BJ (cell line): ENCODE data around the gene CDC14A. TPM values are rescaled to one million over a fixed set of nuclear protein-coding genes. Genes with fewer than 3 reads are reported as not detected.

Experiments
- CTCF ChIA-PET: fragments of 350-600 bp; formaldehyde crosslinking; extraction: SDS; loops from one replicate; lab custom pipeline; 2021; ENCODE audit warnings: antibody characterized with exemption, inconsistent platforms; lab: Yijun Ruan, JAX
- POLR2A ChIA-PET: fragments of 300-600 bp; sonication (Branson Sonifier 250); formaldehyde crosslinking; extraction: SDS; loops from one replicate; lab custom pipeline; 2021; ENCODE audit warnings: antibody characterized with exemption; lab: Charles Lee
- DNase-seq: peaks from one replicate; pipeline ENCODE4 v3.0.0-alpha.2; 2011; ENCODE audit warnings: low read depth
- H3K27me3 ChIP-seq: 2 replicates; pipeline ENCODE4 v1.6.0; 2011; ENCODE audit warnings: low read length; ENCODE audit not compliant: control insufficient read depth, insufficient read depth
- H3K36me3 ChIP-seq: 2 replicates; pipeline ENCODE4 v1.5.1; 2011; ENCODE audit warnings: low read length; ENCODE audit not compliant: control insufficient read depth, insufficient read depth
- H3K4me3 ChIP-seq: 2 replicates; pipeline ENCODE4 v1.5.1; 2011; ENCODE audit warnings: low read depth, mild to moderate bottlenecking, control low read depth, low read length
- polyA plus RNA-seq: library from polyadenylated mRNA; depleted of rRNA; stranded (reverse); fragments of >200 nt; gene quantifications from 2 replicates; pipeline ENCODE4 v1.2.3, GENCODE V29; 2011
- TF ChIP-seq, protein P1 (sequence below): IDR thresholded peaks from 2 replicates; pipeline ENCODE4 v1.5.1; 2011; ENCODE audit warnings: low read depth, mild to moderate bottlenecking, control low read depth, inconsistent platforms, low read length, moderate library complexity; ENCODE audit not compliant: insufficient read depth

Gene CDC14A
- polyA plus RNA-seq, 1 experiment: 1.6 TPM

DNA sequence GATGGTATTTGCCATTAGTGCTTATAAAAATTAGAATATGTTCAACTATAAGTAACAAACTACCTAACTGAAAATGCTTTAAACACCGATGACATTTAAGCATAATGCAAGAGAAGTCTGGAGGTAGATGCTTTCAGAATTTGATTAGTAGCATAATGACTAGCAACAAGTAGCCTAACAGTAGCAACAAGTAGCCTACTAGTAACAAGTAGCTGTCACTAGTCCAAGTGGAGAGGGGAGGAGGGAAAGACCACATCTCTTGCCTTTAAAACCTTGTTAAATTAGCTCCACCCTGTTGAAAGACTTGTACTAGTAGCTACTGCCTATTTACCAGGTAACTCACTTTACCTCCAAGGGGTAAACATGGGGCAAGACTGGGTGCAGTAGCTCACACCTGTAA is 193.5 kb downstream of the CDC14A start:
- H3K27me3 ChIP-seq: peaks cover 1% of the 10 kb centered on the region; the same call in 1 of the 2 replicates
- TF ChIP-seq, protein P1, sequence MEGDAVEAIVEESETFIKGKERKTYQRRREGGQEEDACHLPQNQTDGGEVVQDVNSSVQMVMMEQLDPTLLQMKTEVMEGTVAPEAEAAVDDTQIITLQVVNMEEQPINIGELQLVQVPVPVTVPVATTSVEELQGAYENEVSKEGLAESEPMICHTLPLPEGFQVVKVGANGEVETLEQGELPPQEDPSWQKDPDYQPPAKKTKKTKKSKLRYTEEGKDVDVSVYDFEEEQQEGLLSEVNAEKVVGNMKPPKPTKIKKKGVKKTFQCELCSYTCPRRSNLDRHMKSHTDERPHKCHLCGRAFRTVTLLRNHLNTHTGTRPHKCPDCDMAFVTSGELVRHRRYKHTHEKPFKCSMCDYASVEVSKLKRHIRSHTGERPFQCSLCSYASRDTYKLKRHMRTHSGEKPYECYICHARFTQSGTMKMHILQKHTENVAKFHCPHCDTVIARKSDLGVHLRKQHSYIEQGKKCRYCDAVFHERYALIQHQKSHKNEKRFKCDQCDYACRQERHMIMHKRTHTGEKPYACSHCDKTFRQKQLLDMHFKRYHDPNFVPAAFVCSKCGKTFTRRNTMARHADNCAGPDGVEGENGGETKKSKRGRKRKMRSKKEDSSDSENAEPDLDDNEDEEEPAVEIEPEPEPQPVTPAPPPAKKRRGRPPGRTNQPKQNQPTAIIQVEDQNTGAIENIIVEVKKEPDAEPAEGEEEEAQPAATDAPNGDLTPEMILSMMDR: no peak
- DNase-seq: no peak
- H3K4me3 ChIP-seq: no peak overlapping the region
- ChIA-PET POLR2A (no interaction called here), CTCF (interaction anchor here (1.1 kb wide), 1 partner anchor 323 kb away, joined by 3 read pairs; no protein-coding TSS in a partner anchor)
- no peaks in the 10 kb centered on the region for H3K36me3 ChIP-seq

DNA sequence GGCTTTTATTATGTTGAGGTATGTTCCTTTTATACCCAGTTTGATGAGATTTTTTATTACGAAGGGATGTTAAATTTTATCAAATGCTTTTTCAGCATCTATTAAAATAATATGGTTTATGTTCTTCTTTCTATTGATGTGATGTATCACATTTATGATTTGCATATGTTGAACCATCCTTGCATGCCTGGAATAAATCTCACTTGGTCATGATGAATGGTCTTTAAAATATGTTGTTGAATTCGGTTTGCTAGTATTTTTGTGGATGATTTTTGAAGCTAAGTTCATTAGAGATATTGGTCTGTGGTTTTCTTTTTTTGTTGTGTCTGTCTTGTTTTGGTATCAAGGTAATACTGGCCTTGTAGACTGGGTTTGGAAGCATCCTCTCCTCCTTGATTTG is 199.7 kb downstream of the CDC14A start:
- Histone ChIP-seq H3K4me3 (no peak overlapping the region), H3K27me3 (no peaks in the 10 kb centered on the region; the same call in 1 of the 2 replicates), H3K36me3 (no peaks in the 10 kb centered on the region)
- no peak for DNase-seq
- ChIA-PET CTCF (no interaction called here), POLR2A (no interaction called here)
- TF ChIP-seq, protein P1: no peak

DNA sequence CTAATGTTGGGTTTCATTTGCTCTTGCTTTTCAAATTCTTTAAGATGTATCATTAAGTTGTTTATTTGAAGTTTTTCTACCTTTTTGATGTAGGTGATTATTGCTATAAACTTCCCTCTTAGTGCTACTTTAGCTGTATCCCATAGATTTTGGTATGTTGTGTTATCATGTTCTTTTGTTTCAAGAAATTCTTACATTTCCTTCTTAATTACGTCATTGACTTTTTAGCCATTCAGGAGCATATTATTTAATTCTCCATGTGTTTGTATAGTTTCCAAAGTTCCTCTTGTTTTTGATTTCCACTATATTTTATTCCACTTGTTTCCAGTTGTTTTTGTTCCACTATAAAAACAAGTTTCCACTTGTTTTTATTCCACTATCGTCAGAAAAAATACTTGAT is 200.6 kb downstream of the CDC14A start:
- ChIA-PET POLR2A (no interaction called here), CTCF (no interaction called here)
- no peak for DNase-seq
- no peaks in the 10 kb centered on the region for H3K36me3 ChIP-seq
- no peak overlapping the region for H3K4me3 ChIP-seq
- H3K27me3 ChIP-seq: no peaks in the 10 kb centered on the region
- TF ChIP-seq, protein P1: no peak

DNA sequence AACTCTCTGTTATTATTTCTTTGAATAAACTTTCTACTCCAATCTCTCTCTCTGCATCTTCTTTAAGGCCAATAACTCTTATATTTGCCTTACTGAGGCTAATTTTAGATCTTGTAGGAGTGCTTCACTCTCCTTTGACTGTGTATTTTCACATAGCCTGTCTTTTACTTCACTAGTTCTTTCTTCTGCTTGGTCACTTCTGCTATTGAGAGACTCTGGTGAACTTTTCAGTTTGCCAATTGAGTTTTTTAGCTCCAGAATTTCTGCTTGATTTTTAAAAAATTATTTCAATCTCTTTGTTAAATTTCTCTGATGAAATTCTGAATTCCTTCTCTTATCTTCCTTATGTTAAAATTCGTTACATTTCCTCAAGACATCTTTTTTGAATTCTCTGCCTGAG is 203.9 kb downstream of the CDC14A start:
- TF ChIP-seq, protein P1: no peak
- Histone ChIP-seq H3K36me3 (no peaks in the 10 kb centered on the region), H3K27me3 (no peaks in the 10 kb centered on the region), H3K4me3 (no peak overlapping the region)
- ChIA-PET CTCF (no interaction called here), POLR2A (no interaction called here)
- DNase-seq: no peak

DNA sequence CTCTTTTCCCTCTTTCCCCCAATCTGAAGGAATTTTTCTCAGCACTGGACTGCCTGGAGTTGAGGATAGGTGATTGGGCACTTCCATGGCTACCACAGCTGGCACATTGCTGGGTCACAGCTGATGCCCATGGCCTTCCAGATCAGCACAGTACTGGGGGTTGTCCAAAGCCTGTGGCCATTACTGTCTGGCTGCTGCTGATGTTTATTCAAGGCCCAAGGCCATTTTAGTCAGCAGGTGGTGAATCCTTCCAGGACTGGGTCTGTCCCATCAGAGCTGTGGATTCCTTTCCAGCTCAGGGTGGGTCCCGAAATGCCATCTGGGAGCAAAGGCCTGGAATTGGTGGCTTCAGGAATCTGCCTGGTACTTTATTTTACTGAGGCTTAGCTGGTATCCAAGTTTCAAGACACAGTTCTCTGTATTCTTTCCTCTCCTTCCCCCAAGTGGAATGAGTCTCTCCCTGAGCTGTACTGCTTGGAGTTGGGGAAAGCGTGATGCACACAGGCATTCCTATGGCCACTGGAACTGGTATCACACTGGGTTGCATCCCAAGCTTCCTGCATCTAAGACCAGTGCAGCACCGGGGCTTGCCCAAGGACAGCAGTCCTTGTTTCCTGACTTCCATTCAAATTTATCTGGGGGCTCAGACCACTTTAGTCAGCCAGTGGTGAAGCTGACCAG is 204.8 kb downstream of the CDC14A start:
- Histone ChIP-seq H3K36me3 (no peaks in the 10 kb centered on the region), H3K27me3 (no peaks in the 10 kb centered on the region), H3K4me3 (no peak overlapping the region)
- ChIA-PET POLR2A (no interaction called here), CTCF (no interaction called here)
- TF ChIP-seq, protein P1: no peak
- DNase-seq: no peak
